Endometrium (tissue), 2 donors: Measurements from ENCODE around the gene ZNF584.
"Not testable (repeated sequence)": the region's sequence is repeated elsewhere in the genome, so short reads cannot be mapped to it uniquely, and the experiment has no call there.

Source experiments
- FAIRE-seq: peaks from 2 replicates; lab custom pipeline; 2012; peaks lifted over from hg19 to GRCh38; lab: Jason Lieb, UNC
- donor health status: control.
- donor health status: control.

The ZNF584 gene

GRCh38 chr19:58403920-58404478 is 4.5 kb upstream of the ZNF584 start:
- FAIRE-seq = not testable (repeated sequence)

- no peak for FAIRE-seq
These were observed 1.4 kb upstream of the ZNF584 start for GRCh38 chr19:58406818-58407657.

DNA sequence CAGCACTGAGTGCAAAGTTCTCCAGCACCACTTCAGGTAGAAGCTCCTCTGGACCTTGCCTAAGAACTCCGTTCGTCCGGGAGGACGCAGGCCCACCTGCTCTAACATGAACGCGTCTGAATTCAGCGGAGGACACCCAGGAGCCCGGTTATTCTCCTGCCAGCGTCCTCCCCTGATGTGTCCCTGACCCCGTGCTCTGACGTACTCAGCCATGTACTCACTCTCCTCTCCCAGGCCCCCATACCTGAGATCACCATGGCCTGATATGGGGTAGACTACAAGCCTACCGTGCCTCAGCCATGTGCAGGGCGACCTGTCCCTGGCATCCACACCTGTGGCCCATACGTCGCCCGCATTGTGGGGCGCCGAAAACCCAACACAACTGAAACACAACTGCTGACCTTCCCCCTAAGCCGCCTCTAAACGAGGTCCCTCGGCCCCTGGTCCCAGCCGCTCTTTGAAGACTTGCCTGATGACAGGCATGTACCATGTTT is 744 bp upstream of the ZNF584 start:
- no peak for FAIRE-seq

GRCh38 chr19:58409010-58409790 is 751 bp downstream of the ZNF584 start:
- no peak for FAIRE-seq

GRCh38 chr19:58416604-58417003 is 8.2 kb downstream of the ZNF584 start:
- no peak for FAIRE-seq

- FAIRE-seq = no peak
These were observed 8.6 kb downstream of the ZNF584 start for GRCh38 chr19:58417071-58417470.

DNA sequence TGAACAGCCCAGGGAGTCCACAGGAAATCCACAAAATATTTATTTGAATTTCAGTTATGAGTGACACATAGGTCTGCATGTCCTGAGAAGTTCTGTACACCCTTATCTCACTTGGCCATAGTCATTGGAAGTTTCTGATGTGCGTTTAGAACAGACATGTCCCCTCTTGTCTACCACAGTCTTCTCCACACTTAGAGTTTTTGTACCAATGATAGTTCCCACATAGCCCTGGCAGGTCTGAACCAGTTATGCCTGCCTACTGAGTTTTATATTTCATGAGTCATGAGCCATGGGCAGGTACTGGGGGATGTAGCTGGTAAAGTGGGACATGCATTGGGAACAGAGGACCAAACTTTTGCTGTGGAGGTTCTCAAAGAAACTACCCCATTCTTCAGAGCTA is 20.2 kb downstream of the ZNF584 start:
- no peak for FAIRE-seq

DNA sequence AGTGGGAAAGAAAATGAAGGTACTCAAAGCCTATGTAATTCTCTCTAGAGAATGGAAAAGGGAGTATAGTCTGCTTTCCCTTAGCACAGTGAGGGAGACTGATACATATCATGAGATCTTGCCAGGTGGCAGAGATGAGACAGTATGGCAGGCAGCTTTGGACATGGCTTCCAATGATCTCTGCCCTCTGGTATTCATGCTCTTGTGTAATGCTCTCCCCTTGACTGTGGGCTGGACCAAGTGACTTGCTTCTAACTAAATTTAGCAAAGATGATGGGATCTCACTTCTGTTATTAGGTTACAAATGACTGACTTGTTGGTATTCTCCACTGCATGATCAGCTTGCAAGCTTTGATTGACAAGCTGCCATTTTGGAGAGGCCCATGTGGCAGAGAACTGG is 21.3 kb downstream of the ZNF584 start:
- no peak for FAIRE-seq

DNA sequence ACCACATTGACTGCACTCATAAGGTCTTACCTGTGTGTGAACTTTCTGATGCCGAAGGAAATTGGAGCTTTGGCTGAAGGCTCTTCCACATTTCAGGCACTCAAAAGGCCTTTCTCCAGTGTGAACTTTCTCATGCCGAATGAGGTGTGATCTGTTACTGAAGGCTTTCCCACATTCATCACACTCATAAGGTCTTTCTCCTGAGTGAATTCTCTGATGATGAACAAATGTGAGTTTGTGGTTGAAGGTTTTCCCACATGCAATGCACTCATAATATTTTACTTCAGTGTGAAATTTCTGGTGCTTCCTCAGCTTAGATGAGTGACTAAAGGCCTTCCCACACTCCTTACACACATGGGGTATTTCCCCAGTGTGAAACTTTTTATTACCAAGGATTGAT is 25.8 kb downstream of the ZNF584 start:
- FAIRE-seq = no peak

DNA sequence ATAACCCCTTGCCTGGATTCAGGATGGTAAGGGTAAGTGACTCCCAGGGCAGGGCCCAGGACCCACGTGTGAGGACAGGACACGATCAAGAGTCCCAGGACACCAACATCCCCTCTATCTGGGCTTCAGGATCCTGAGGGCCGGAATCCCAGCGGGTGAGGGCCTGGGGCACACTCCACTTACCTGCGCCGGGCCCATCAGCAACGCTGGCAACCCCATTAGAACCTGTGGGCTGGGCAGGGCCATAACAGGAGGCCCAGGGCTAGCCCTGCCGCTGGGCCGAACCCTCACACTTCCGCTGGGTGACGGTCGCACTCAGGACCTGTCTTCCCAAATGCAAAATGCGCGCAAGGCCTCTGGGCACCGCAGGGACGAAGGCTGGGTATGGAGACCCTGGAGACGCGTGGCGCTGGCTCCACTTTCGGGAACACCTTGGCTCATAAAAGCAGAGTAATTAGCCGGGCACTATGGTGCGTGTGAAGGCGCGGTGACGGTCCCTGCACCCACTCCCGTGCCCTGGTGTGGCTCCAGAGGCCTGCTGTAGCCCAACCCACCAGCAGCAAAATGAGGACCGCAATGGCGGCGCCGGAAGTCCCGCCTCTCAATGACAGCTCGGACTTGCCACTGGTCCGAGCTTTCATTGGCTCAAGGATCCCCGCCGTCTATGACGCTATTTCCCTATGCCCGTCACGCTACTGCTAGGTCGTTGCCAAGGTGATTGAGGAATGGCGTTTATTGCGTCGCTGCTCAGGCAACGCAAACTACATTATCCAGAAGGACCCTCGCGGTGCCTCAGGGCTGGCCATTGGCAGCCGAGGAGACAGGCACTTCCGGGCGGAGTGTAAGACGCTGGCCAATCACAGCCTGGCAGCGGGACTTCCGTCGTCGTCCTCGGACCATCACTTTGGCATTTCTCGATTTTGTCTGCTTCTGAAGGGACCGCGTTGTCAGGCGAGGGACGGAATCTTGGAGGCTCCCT is 31.4 kb downstream of the ZNF584 start, which contains the start of gene ZNF132:
TSS of gene ZNF132 (minus strand) at position 578 of the 979 bp plus-strand sequence. CDS start at position 246, 332 bp downstream.
- peak; percentile 100 for FAIRE-seq

- no peak for FAIRE-seq
These were observed 32.1 kb downstream of the ZNF584 start for GRCh38 chr19:58440556-58440955.

DNA sequence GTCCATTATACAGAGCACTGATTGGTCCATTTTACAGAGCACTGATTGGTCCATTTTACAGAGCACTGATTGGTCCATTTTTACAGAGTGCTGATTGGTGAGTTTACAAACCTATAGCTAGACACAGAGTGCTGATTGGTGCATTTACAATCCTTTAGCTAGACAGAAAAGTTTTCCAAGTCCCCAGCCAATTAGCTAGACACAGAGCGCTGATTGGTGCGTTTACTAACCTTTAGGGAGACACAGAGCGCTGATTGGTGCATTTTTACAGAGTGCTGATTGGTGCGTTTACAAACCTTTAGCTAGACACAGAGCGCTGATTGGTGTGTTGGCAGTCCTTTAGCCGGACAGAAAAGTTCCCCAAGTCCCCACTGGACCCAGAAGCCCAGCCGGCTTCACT is 34.5 kb downstream of the ZNF584 start:
- FAIRE-seq = not testable (repeated sequence)

DNA sequence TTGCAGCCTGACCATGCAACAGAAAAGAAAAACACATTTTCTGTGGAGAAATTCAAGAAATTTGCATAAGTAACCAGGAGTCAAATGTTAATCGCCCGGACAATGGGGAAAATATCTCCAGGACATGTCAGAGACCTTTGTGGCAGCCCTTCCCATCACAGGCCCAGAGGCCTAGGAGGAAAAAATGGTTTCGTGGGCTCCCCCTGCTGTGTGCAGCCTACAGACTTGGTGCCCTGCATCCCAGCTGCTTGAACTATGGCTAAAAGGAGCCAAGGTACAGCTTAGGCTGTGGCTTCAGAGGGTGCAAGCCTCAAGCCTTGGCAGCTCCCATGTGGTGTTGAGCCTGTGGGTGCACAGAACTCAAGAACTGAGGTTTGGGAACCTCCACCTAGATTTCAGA is 40.4 kb downstream of the ZNF584 start:
- FAIRE-seq = not testable (repeated sequence)

DNA sequence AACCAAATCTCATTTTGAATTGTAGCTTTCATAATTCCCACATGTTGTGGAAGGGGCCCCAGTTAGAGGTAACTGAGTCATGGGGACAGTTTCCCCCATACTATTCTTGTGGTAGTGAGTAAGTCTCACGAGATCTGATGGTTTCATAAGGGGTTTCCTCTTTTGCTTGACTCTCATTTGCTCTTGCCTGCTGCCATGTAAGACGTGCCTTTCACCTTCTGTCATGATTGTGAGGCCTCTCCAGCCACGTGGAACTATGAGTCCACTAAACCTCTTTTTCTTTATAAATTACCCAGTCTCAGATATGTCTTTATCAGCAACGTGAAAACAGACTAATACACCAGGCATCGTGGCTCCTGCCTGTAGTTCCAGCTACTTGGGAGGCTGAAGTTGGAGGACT is 41.5 kb downstream of the ZNF584 start:
- not testable (repeated sequence) for FAIRE-seq

- FAIRE-seq = no peak
These were observed 42.5 kb downstream of the ZNF584 start for GRCh38 chr19:58450856-58451357.

GRCh38 chr19:58451358-58452101 is 43.1 kb downstream of the ZNF584 start, which contains the start of gene ZNF324B:
TSS of gene ZNF324B (plus strand) at chr19:58451622. CDS start at chr19:58453702, 2,080 bp downstream.
- FAIRE-seq = peak; percentile 4

GRCh38 chr19:58453743-58454142 is 45.3 kb downstream of the ZNF584 start:
- FAIRE-seq = no peak

DNA sequence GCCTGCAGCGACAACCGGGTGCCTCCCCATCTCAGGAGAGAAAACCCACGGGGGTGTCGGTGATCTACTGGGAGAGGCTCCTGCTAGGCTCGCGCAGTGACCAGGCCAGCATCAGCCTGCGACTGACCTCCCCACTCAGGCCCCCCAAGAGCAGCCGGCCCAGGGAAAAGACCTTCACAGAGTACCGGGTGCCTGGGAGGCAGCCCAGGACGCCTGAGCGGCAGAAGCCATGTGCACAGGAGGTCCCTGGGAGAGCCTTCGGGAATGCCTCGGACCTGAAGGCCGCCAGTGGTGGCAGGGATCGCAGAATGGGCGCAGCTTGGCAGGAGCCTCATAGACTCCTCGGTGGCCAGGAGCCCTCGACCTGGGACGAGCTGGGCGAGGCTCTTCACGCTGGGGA is 46.9 kb downstream of the ZNF584 start:
- FAIRE-seq = no peak

DNA sequence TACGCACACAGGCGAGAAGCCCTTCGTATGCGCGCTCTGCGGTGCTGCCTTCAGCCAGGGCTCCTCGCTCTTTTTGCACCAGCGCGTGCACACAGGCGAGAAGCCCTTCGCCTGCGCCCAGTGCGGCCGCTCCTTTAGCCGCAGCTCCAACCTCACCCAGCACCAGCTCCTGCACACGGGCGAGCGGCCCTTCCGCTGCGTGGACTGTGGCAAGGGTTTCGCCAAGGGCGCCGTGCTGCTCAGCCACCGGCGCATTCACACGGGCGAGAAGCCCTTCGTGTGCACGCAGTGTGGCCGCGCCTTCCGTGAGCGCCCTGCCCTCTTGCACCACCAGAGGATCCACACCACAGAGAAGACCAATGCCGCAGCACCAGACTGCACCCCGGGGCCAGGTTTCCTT is 47.7 kb downstream of the ZNF584 start:
- FAIRE-seq = no peak

DNA sequence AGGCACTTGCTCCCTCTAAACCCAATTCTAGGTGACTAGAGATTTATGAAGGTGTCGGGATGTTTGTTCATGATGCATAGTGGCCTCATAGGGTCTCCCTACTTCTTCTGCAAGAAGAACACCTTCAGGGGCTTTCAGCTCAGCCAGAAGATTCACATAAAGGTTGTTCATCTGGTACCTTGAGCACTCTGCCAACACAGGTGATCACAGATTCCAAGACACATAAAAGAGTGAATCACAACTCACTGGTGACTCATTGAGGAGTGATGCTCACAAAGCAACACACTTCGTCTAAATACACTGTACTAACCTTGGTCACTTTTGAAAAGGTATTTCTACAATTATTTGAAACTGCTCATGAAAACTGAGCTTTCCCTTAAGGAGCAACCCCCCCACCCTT is 51.6 kb downstream of the ZNF584 start:
- FAIRE-seq = no peak
